H1 (cell line): ENCODE data around the gene CTNS. TPM values are rescaled to one million over a fixed set of nuclear protein-coding genes. Genes with fewer than 3 reads are reported as not detected.

Source experiments
- CTCF ChIP-seq, 3 experiments: IDR thresholded peaks; 1 replicate in 2 of 3; 2 replicates in 1 of 3; pipeline versions ENCODE4 v1.5.1 to v1.6.1; 2011; ENCODE audit warnings: low read length in 3 of 3, mild to moderate bottlenecking in 3 of 3, inconsistent platforms in 2 of 3, low read depth in 1 of 3, moderate library complexity in 1 of 3; ENCODE audit not compliant: insufficient read depth in 1 of 3; ENCODE audit errors: control extremely low read depth in 1 of 3
- POLR2AphosphoS5 ChIP-seq: IDR thresholded peaks from 2 replicates; pipeline ENCODE4 v1.6.1; 2011; ENCODE audit warnings: low read depth, low read length
- RAD21 ChIP-seq, 2 experiments: IDR thresholded peaks in 1 of 2; conservative IDR thresholded peaks in 1 of 2; 2 replicates each; pipeline ENCODE4 v1.6.1; 2011; ENCODE audit warnings: low read depth in 2 of 2, low read length in 2 of 2, improper control_type of control experiment in 1 of 2, inconsistent platforms in 1 of 2, mild to moderate bottlenecking in 1 of 2, moderate library complexity in 1 of 2
- polyA plus RNA-seq, 7 experiments: library from polyadenylated mRNA; depleted of rRNA in 3 of 7; stranded (reverse) in 5 of 7; unstranded in 2 of 7; fragments of >200 nt in 5 of 7; fragments of 200-250 nt in 2 of 7; gene quantifications; 1 replicate in 5 of 7; 2 replicates in 1 of 7; 4 replicates in 1 of 7; pipeline versions ENCODE4 v1.2.1 to v1.2.3, GENCODE V29; 2011 to 2013; ENCODE audit warnings: missing spikeins in 2 of 7, mixed read lengths in 2 of 7
- total RNA-seq: library from RNA; stranded (reverse); fragmentation: NEBNext Ultra II Directional; extraction: Animal tissue kit (Norgen Biotek cat#: 25700); gene quantifications from 2 replicates; pipeline ENCODE4 v1.2.1, GENCODE V29; 2021

CTNS gene
- total and polyA plus RNA-seq, 2 of the 8 experiments (the other 6 are each of a cell fraction or from before 2014, with no cell fraction given) = 11.6 to 12.9 TPM

DNA sequence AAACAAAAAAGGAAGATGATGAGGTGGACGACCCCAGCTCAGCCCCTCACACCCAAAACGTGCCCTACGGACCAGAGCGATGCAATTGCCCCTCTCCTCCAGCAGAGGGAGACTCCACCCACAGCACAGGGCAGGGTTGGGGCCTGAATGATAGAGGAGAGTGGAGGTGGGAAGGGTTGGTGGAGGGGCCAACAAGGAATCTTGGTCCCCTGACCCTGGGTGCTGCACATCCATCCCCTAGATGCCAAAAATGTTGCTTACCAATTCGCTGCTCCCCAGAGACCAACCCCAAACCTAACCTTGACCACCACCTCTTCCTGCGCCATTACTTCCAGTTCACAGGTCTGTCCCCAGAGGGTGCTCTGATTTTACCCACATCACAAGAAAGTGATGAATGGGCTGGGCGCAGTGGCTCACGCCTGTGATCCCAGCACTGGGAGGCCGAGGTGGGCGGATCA, 46.5 kb downstream of the CTNS start (continued):
- TF ChIP-seq RAD21 (IDR thresholded peaks at IDR 0.05 in 1 of 2, conservative IDR thresholded peaks at IDR 0.05 in 1 of 2; ENCODE audit: low read depth in 2 of 2, low read length in 2 of 2) (peak; percentile 66 to 72), CTCF (IDR thresholded peaks at IDR 0.05; ENCODE audit: control extremely low read depth in 1 of 3, insufficient read depth in 1 of 3, low read depth in 1 of 3, low read length in 3 of 3) (peak; percentile 86 to 100 (median 97)), POLR2AphosphoS5 (no peak)
- TF ChIP-seq, all 59 proteins: peak for 3
